DMS 273 (cell line): ENCODE data around the gene ATP2B2.

Experiments used
- DNase-seq: peaks from one replicate; lab custom pipeline; 2025; ENCODE audit not compliant: unreplicated experiment; lab: John Stamatoyannopoulos, UW

ATP2B2 gene

GRCh38 chr3:10368512-10368911 is 136.9 kb downstream of the ATP2B2 start:
- DNase-seq, result no peak

GRCh38 chr3:10367506-10367905 is 137.9 kb downstream of the ATP2B2 start:
- DNase-seq, result no peak

GRCh38 chr3:10366651-10367101 is 138.7 kb downstream of the ATP2B2 start:
- DNase-seq, result no peak

GRCh38 chr3:10365791-10366190 is 139.6 kb downstream of the ATP2B2 start:
- no peak for DNase-seq

- no peak for DNase-seq
Measured at GRCh38 chr3:10365316-10365715, 140.1 kb downstream of the ATP2B2 start.

DNA sequence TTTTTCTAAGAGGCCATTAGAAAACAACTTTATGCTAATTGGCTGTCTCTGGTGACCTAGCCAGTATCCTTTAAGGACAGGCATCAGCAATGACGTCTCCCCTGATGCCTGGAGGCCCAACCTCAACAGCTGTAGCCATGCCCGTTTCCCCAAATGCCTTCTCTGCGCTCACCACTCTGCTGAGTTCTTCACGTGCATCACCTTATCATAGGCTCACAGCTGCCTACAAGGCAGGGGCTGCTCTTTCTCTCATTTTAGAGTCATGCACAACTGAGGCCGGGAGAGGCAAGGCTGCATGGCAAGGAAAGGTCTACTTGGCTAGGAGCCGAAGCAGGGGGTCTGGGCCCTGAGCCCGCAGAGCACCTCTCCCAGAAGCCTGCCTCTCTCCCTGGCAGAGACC is 140.6 kb downstream of the ATP2B2 start:
- DNase-seq, result no peak

DNA sequence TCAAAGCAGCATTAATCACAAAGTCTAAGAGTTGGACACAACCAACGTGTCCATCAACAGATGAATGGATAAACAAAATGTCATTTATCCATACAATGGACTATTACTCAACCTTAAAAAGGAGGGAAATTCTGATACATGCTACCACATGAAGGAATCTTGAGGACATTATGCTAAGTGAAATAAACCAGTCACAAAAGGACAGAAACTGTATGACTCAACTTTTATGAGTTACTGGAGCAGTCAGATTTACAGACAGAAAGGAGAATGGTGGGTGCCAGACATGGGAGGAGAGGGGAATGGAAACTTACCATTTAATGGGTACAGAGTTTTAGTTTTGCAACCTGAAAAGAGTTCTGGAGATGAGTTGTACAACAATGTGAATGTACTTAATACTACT is 141.5 kb downstream of the ATP2B2 start:
- no peak for DNase-seq

- DNase-seq, result peak; percentile 18
Measured at GRCh38 chr3:10361375-10361774, 144.0 kb downstream of the ATP2B2 start.

- no peak for DNase-seq
Measured at GRCh38 chr3:10360478-10360877, 144.9 kb downstream of the ATP2B2 start.

DNA sequence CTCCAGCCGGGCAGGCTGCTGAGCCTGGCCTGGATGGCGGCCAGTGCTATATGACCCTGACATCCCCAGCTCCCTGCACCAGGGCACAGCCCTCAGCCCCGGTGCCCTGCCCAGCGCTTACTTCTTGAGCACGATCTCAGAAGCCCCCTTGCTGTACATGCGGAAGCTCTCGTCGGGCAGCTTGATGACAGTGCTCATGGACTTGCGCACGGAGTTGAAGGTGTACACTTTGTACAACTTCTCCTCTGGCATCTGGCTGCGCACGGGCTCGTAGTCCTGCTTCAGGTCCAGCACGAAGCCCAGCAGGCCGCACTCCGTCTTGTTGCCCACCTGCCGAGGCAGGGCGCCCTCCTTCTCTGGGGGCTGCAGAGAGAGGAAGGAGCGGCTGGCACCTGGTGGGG is 145.6 kb downstream of the ATP2B2 start:
- DNase-seq, result no peak

DNA sequence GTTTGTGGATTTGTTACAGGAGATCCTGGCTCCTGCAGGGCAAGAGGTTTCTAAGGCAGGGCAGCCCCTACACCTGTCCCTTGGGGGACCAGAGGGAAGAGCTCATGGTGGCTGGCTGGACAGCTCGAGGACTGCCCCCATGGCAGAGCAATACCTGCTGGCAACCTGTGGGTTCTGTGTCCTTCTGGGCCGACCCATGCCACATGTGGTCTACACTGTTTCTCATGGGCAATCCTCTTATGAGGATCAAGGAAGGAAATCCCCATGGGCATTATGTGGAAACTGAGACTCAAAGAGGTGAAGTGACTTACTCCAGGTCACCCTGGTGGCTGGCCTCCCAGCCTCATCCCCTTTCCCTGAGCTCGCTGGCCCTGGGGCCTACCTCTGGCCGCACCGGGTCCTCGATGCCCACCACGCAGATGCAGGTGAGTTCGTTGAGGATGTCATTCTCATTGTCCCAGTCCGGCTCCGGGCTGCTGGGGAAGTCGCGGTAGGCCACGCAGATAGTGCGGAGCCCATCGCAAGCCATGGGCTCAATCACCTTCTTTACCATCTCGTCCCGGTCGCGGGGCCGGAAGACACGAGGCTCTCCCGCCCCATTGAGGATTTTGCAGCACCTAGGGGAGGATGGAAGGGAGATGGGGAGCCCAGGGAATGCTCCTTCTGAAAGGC is 146.9 kb downstream of the ATP2B2 start:
- DNase-seq, result no peak

GRCh38 chr3:10357592-10358308 is 147.6 kb downstream of the ATP2B2 start:
- DNase-seq, result peak; percentile 13

DNA sequence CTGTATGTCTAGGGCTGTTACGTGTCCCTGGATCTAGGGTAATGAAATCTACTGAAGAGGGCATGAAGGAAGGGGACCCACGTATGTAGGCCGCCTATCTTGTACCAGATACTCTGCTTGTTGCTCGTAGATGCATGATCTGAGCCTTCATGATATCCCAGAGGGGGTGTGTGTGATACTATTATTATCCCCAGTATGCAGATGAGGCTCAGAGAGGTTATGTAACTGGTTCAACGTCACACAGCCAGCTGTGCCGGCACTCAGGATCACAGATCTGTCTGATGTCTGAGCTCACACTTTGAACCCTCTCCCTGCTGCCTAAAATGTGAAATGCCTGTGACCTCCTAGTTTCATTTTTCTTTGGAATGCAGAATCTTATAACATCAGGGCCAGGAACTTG is 148.3 kb downstream of the ATP2B2 start:
- DNase-seq, result no peak

DNA sequence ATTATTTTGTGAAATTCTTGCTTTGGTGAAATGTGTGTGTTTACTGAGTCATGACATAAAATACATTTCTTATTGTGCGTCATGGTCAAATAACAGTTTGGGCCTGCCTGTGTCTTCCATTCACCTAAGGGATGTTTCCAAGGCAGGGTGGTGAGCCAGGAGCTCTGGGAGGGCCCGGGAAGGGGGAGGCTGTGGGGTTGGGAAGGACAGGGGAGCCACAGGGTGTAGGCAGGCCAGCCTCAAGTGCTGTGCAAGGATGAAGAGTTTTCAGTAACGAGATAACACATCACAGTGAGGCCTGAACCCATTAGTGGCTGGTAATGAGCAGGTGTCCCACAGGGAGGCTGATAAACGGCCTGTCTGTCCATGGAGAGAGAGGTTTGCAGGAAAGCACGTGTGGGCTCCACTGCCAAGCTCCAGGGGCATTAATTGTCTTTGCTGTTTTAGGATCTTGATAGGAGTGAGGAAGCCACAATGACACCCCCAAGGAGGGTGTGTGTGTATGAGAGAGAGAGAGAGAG is 148.9 kb downstream of the ATP2B2 start:
- DNase-seq, result peak; percentile 14

DNA sequence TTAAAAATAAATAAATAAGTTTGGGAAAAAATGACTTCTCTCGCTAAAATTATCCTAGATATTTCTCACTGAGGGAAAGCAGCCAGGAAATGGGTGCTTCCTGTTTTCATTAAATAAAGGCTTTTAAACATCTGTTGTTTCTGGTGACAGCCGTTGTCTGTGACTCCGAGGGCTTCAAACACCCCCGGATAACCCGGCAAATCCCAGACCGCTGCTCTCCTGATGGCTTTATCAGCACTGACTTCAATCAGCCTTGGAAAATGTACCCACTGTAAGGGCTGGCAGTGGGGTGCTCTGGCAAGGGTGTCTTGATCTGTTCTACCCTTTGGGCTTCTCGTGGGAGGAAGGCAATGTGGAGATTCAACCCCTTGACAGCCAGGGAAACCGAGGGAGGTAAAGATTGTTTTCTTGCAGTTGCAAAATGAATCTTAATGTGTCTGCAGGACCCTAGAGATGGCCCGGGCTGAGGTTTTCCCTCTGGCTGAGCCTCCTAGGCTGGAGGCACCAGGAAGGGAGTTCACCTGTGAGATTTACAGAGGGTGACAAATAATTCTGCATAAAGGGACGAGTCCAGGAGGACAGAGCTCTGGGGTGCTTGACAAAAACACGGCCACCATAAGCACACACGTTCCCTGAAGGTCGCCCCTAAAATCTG is 150.9 kb downstream of the ATP2B2 start:
- DNase-seq, result peak; percentile 26

DNA sequence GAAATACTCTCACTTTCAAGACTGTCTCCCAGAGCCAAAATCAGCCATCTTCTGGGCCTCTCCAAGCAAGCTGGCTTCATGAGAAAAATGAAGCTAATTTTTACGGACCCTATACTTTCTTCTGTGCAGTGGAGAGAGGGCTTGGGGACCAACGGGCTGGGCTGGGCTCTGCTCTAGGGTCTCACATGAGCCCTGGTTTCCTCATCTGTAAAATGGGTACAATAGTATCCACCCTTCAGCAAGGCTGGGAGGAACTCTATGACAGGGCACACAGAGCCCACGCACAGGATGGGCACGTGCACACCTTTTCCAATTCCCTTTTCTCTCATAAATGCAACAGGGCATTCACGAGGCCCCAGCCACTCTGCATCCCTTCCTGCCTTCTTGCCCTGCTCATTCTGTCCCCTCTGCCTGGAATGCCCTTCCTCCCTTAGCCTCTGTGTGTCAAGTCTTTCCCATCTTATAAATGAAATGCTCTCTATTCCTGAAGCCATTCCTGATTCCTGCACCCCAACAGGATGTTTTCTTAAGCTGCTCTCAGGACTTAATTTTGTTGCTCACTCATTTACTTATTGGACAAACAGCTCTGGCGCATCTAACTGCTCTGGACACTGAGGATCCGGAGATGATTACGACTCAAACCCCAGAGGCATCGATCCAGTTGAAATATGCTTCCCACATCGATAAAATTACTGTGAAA is 151.6 kb downstream of the ATP2B2 start:
- no peak for DNase-seq

- no peak for DNase-seq
Measured at GRCh38 chr3:10353160-10353559, 152.2 kb downstream of the ATP2B2 start.

- DNase-seq, result no peak
Measured at GRCh38 chr3:10352146-10352911, 153.1 kb downstream of the ATP2B2 start.

- DNase-seq, result no peak
Measured at GRCh38 chr3:10351013-10351735, 154.2 kb downstream of the ATP2B2 start.
